WERI-Rb-1 (cell line): Measurements from ENCODE around the gene DENND1A.

Experiments
- DNase-seq: peaks from one replicate; pipeline ENCODE4 v3.0.0-alpha.2; 2020
- H3K27ac ChIP-seq: fragments of 250-450 bp; sonication (Bioruptor Pico); 2 replicates; pipeline ENCODE4 v1.5.1; 2020; ENCODE audit warnings: mild to moderate bottlenecking, moderate library complexity
- H3K27me3 ChIP-seq: fragments of 250-450 bp; sonication (Bioruptor Pico); 2 replicates; pipeline ENCODE4 v1.5.1; 2021; ENCODE audit warnings: mild to moderate bottlenecking, low read depth, moderate library complexity; ENCODE audit not compliant: insufficient read depth, severe bottlenecking
- H3K36me3 ChIP-seq: fragments of 250-450 bp; sonication (Bioruptor Pico); 2 replicates; pipeline ENCODE4 v1.5.1; 2020; ENCODE audit warnings: mild to moderate bottlenecking, moderate library complexity
- H3K4me3 ChIP-seq: 2 replicates; pipeline ENCODE4 v1.5.1; 2011; ENCODE audit warnings: low read depth, mild to moderate bottlenecking, control low read depth, low read length
- H3K9me3 ChIP-seq: fragments of 250-450 bp; sonication (Bioruptor Pico); 2 replicates; pipeline ENCODE4 v1.5.1; 2021; ENCODE audit warnings: mild to moderate bottlenecking, moderate library complexity; ENCODE audit not compliant: severe bottlenecking
- CTCF ChIP-seq: IDR thresholded peaks from 2 replicates; pipeline ENCODE4 v1.5.1; 2011; ENCODE audit warnings: low read depth, mild to moderate bottlenecking, control low read depth, inconsistent platforms, low read length

DENND1A gene

GRCh38 chr9:123611226-123611625, 318.7 kb downstream of the DENND1A start:
- TF ChIP-seq CTCF = no peak
- no peaks in the 10 kb centered on the region for H3K36me3 ChIP-seq
- H3K4me3 ChIP-seq = no peak overlapping the region
- no peak for DNase-seq
- no peaks in the 10 kb centered on the region for H3K9me3 ChIP-seq
- H3K27ac ChIP-seq = no peak overlapping the region
- H3K27me3 ChIP-seq = no peaks in the 10 kb centered on the region

- TF ChIP-seq CTCF = no peak
- H3K36me3 ChIP-seq = no peaks in the 10 kb centered on the region; the same call in 1 of the 2 replicates
These were observed 320.1 kb downstream of the DENND1A start for GRCh38 chr9:123609844-123610243.

DNA sequence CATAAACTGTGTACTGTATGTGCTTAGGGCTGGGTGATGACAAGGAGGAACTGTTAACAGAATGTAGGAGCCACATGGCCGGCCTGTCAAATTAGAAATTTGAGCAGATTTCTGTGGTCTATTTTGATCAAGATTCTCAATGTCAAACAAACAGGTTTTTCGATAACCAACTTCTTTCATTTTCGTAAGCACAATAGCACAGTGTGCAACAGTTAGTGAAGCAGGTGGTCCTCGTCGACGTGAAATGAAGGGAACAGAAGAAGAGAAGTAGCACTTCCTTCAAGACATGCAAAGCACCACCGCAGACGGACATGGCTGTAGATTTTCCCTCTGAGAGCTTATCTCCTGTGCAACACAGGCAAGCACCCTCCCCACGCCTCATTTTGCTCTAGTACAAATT, 321.8 kb downstream of the DENND1A start:
- no peaks in the 10 kb centered on the region for H3K27me3 ChIP-seq
- H3K4me3 ChIP-seq = no peak overlapping the region
- H3K27ac ChIP-seq = no peak overlapping the region
- DNase-seq = no peak
- no peaks in the 10 kb centered on the region; the same call in 1 of the 2 replicates for H3K36me3 ChIP-seq
- TF ChIP-seq CTCF = no peak
- no peaks in the 10 kb centered on the region for H3K9me3 ChIP-seq

More at GRCh38 chr9:123609844-123610243, 320.1 kb downstream of the DENND1A start:
- Histone ChIP-seq H3K9me3 (no peaks in the 10 kb centered on the region), H3K27ac (no peak overlapping the region), H3K27me3 (no peaks in the 10 kb centered on the region), H3K4me3 (no peak overlapping the region)
- no peak for DNase-seq

GRCh38 chr9:123607479-123607878, 322.4 kb downstream of the DENND1A start:
- H3K27me3 ChIP-seq = no peaks in the 10 kb centered on the region
- H3K27ac ChIP-seq = no peak overlapping the region
- no peaks in the 10 kb centered on the region for H3K9me3 ChIP-seq
- no peak for DNase-seq
- H3K36me3 ChIP-seq = no peaks in the 10 kb centered on the region; the same call in 1 of the 2 replicates
- H3K4me3 ChIP-seq = no peak overlapping the region
- TF ChIP-seq CTCF = no peak

DNA sequence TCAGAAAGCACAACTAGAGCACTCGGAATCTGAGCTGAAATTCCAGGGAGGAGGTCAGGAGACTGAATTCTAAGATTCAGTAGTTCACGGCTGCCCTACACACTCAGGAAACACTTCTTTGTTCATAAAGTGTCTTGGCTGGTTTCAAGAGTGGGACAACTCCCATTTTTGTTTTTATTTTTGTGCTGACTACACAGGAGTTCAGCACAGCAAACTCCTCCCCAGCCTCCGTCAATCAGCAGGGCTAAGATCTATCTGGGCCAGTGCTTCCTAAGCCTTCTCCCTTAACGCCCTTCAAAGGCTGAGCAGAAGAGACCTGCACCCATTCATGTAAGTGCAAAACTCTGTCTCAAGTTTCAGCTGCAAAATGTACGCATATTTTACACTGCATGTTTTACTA, 323.8 kb downstream of the DENND1A start:
- Histone ChIP-seq H3K4me3 (no peak overlapping the region), H3K36me3 (no peaks in the 10 kb centered on the region; the same call in 1 of the 2 replicates), H3K9me3 (no peaks in the 10 kb centered on the region), H3K27ac (no peak overlapping the region), H3K27me3 (no peaks in the 10 kb centered on the region)
- no peak for DNase-seq
- TF ChIP-seq CTCF = no peak

- no peak for DNase-seq
- H3K27ac ChIP-seq = no peak overlapping the region
- no peak overlapping the region for H3K4me3 ChIP-seq
- H3K36me3 ChIP-seq = no peaks in the 10 kb centered on the region; the same call in 1 of the 2 replicates
- TF ChIP-seq CTCF = no peak
- no peaks in the 10 kb centered on the region for H3K9me3 ChIP-seq
- no peaks in the 10 kb centered on the region for H3K27me3 ChIP-seq
These were observed 324.6 kb downstream of the DENND1A start for GRCh38 chr9:123605286-123605685.
